GM18505 (cell line): ENCODE results near the gene GARRE1.
"Not testable (repeated sequence)": the region's sequence is repeated elsewhere in the genome, so short reads cannot be mapped to it uniquely, and the experiment has no call there.

ENCODE experiments used
- ATAC-seq: cut with Tn5 transposase; IDR thresholded peaks from one replicate; pipeline ENCODE4 v1.9.1; 2021; ENCODE audit not compliant: unreplicated experiment
- POLR2A ChIP-seq: IDR thresholded peaks from 4 replicates; pipeline ENCODE4 v1.6.1; 2011; ENCODE audit warnings: borderline replicate concordance; ENCODE audit not compliant: insufficient read depth, insufficient read length; ENCODE audit errors: extremely low read depth

GARRE1 gene

GRCh38 chr19:34254046-34254697 is at the start of gene GARRE1:
Gene GARRE1 (plus strand): TSS chr19:34254554. CDS start chr19:34300474, 45,920 bp downstream.
- ATAC-seq = peak; percentile 89
- TF ChIP-seq POLR2A = peak; percentile 84

GRCh38 chr19:34205324-34205723 is 49.0 kb upstream of the GARRE1 start:
- not testable (repeated sequence) for ATAC-seq

- no peak for TF ChIP-seq POLR2A
- ATAC-seq = no peak
These were observed 46.0 kb upstream of the GARRE1 start for GRCh38 chr19:34208291-34208884.

- TF ChIP-seq POLR2A = no peak
- ATAC-seq = no peak
These were observed 44.6 kb upstream of the GARRE1 start for GRCh38 chr19:34209726-34210125.

GRCh38 chr19:34213283-34213682 is 41.1 kb upstream of the GARRE1 start:
- TF ChIP-seq POLR2A = no peak
- no peak for ATAC-seq

- no peak for ATAC-seq
- TF ChIP-seq POLR2A = no peak
These were observed 40.3 kb upstream of the GARRE1 start for GRCh38 chr19:34214040-34214439.

GRCh38 chr19:34215006-34215665 is 39.2 kb upstream of the GARRE1 start:
- no peak for TF ChIP-seq POLR2A
- no peak for ATAC-seq

- TF ChIP-seq POLR2A = no peak
- no peak for ATAC-seq
These were observed 38.7 kb upstream of the GARRE1 start for GRCh38 chr19:34215666-34216038.

GRCh38 chr19:34216745-34217219 is 37.6 kb upstream of the GARRE1 start:
- not testable (repeated sequence) for ATAC-seq

- no peak for TF ChIP-seq POLR2A
- ATAC-seq = peak; percentile 83
These were observed 36.2 kb upstream of the GARRE1 start for GRCh38 chr19:34217952-34218817.

- ATAC-seq = no peak
- TF ChIP-seq POLR2A = no peak
These were observed 35.6 kb upstream of the GARRE1 start for GRCh38 chr19:34218818-34219164.

GRCh38 chr19:34220472-34221063 is 33.8 kb upstream of the GARRE1 start:
- TF ChIP-seq POLR2A = no peak

GRCh38 chr19:34222386-34222785 is 32.0 kb upstream of the GARRE1 start:
- no peak for TF ChIP-seq POLR2A
- no peak for ATAC-seq

More at GRCh38 chr19:34220472-34221063, 33.8 kb upstream of the GARRE1 start:
- ATAC-seq = no peak
